CD8-positive, alpha-beta memory T cell (primary cell): Measurements from ENCODE around the gene GRID2. TPM values are rescaled to one million over a fixed set of nuclear protein-coding genes. Genes with fewer than 3 reads are reported as not detected.

Experiments used
- CTCF ChIA-PET: fragments of 350-600 bp; sonication (Branson Sonifier 250); formaldehyde crosslinking; loops from one replicate; lab custom pipeline; 2021; ENCODE audit warnings: antibody characterized with exemption; lab: Charles Lee
- POLR2A ChIA-PET: fragments of 350-600 bp; sonication (Branson Sonifier 250); formaldehyde crosslinking; loops from one replicate; lab custom pipeline; 2021; ENCODE audit warnings: antibody characterized with exemption; lab: Charles Lee
- DNase-seq, 5 donors: peaks; one replicate each; pipeline versions ENCODE4 v3.0.0 to v3.0.0-alpha.2; 2020 to 2022; ENCODE audit warnings: mixed read lengths in 1 of 5
- H3K27ac ChIP-seq: one replicate; pipeline ENCODE4 v1.7.0; 2013; ENCODE audit warnings: low read depth, mild to moderate bottlenecking, low read length, moderate library complexity
- H3K27me3 ChIP-seq: 2 replicates; pipeline ENCODE4 v1.7.0; 2013; ENCODE audit warnings: low read length, mild to moderate bottlenecking; ENCODE audit not compliant: insufficient read depth, poor library complexity, severe bottlenecking
- H3K36me3 ChIP-seq: 2 replicates; pipeline ENCODE4 v1.7.0; 2013; ENCODE audit warnings: mild to moderate bottlenecking, low read length, moderate library complexity; ENCODE audit not compliant: insufficient read depth
- H3K4me1 ChIP-seq: 2 replicates; pipeline ENCODE4 v1.7.0; 2013; ENCODE audit warnings: mild to moderate bottlenecking, low read length, moderate library complexity; ENCODE audit not compliant: insufficient read depth
- H3K4me3 ChIP-seq: 2 replicates; pipeline ENCODE4 v1.7.0; 2013; ENCODE audit warnings: mild to moderate bottlenecking, low read length
- H3K9me3 ChIP-seq: 2 replicates; pipeline ENCODE4 v1.7.0; 2013; ENCODE audit warnings: mild to moderate bottlenecking, low read length
- H3K27ac Mint-ChIP-seq, 8 donors: one replicate each; pipeline ENCODE4 v1.8.0; 2020 to 2021; ENCODE audit warnings: mixed read lengths in 8 of 8, mild to moderate bottlenecking in 6 of 8, inconsistent platforms in 3 of 8, moderate library complexity in 3 of 8
- H3K27me3 Mint-ChIP-seq, 2 donors: one replicate each; pipeline ENCODE4 v1.8.0; 2020 to 2021; ENCODE audit warnings: mixed read lengths in 2 of 2, mild to moderate bottlenecking in 1 of 2, moderate library complexity in 1 of 2
- H3K36me3 Mint-ChIP-seq, 3 donors: one replicate each; pipeline ENCODE4 v1.8.0; 2020 to 2021; ENCODE audit warnings: mixed read lengths in 3 of 3, inconsistent platforms in 1 of 3, mild to moderate bottlenecking in 1 of 3
- H3K4me1 Mint-ChIP-seq, 3 donors: one replicate each; pipeline ENCODE4 v1.8.0; 2020 to 2021; ENCODE audit warnings: mixed read lengths in 3 of 3, inconsistent platforms in 1 of 3, mild to moderate bottlenecking in 1 of 3
- H3K4me3 Mint-ChIP-seq, 7 donors: one replicate each; pipeline ENCODE4 v1.8.0; 2020 to 2021; ENCODE audit warnings: mixed read lengths in 7 of 7, mild to moderate bottlenecking in 6 of 7, moderate library complexity in 4 of 7, inconsistent platforms in 2 of 7
- H3K9me3 Mint-ChIP-seq, 5 donors: one replicate each; pipeline ENCODE4 v1.8.0; 2020 to 2022; ENCODE audit warnings: mixed read lengths in 5 of 5, mild to moderate bottlenecking in 3 of 5, moderate library complexity in 2 of 5, inconsistent platforms in 1 of 5
- polyA plus RNA-seq: library from polyadenylated mRNA; unstranded; fragments of 300-500 nt; fragmentation: Illumina TruSeq; gene quantifications from one replicate; pipeline ENCODE4 v1.2.3, GENCODE V29; 2021
- total RNA-seq, 2 experiments: library from RNA; stranded (reverse); gene quantifications; one replicate each; pipeline ENCODE4 v1.2.3, GENCODE V29; 2021

Gene GRID2
- total and polyA plus RNA-seq, 3 experiments from 2014 or later, result not detected

DNA sequence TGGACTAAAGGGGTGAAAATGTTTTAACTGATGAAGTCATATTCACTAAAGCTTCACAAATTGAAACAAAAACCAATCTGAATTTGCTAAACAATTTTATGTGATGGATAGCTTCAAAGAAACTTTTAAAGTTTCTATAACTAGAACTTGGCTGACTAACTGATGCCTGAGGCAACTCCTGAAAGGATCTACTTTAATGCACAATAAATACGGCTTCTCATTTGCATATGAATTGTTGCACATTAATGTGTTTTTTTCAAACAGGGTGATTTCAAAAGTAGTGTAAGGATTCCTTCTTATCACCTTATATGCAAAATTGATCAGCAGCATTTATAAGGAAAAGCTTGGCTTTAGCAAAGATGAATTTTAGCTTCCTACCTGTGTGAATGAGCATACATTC is 1466.4 kb downstream of the GRID2 start:
- no peak overlapping the region for H3K27ac Mint-ChIP-seq
- H3K4me1 Mint-ChIP-seq, result no peaks in the 10 kb centered on the region
- H3K27ac ChIP-seq, result no peak overlapping the region
- H3K4me3 ChIP-seq, result no peak overlapping the region
- no peak for DNase-seq
- H3K9me3 Mint-ChIP-seq, result peaks cover 0 to 3% (median under 1%) of the 10 kb centered on the region in 5 donors
- no peaks in the 10 kb centered on the region for H3K27me3 Mint-ChIP-seq
- no peaks in the 10 kb centered on the region for H3K4me1 ChIP-seq
- no peaks in the 10 kb centered on the region for H3K36me3 Mint-ChIP-seq
- no peaks in the 10 kb centered on the region for H3K27me3 ChIP-seq
- POLR2A ChIA-PET, result no interaction called here
- H3K4me3 Mint-ChIP-seq, result no peak overlapping the region
- H3K9me3 ChIP-seq, result no peaks in the 10 kb centered on the region
- H3K36me3 ChIP-seq, result no peaks in the 10 kb centered on the region
- CTCF ChIA-PET, result no interaction called here

DNA sequence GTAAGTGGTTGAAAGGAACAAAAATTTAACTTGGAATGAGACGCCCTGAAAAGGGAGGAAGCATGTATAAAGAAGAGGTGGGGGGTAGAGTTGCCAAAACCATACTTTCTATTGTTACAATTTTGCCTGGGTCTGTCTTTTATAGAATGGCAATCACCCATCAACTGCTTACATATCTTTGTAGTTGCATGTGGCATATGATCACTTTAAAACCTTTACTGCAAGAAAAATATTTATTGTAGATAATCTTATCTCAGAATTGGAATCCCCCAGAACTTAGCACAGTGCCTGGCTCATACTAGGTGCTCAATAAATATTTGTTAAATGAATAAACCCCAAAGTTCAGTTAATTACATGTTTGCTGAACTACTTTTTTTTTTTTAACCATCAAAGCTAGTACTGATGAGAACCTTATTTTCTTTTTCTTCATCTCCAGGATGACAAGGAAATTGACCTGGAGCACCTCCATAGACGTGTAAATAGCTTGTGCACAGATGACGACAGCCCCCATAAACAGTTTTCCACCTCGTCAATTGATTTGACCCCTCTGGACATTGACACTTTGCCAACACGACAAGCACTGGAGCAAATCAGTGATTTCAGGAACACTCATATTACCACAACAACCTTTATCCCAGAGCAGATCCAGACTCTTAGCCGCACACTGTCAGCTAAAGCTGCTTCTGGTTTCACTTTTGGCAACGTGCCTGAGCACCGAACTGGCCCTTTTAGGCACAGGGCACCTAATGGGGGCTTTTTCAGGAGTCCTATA is 1468.1 kb downstream of the GRID2 start:
- peaks cover 0 to 3% (median 2%) of the 10 kb centered on the region in 5 donors for H3K9me3 Mint-ChIP-seq
- no peaks in the 10 kb centered on the region for H3K27me3 Mint-ChIP-seq
- Histone ChIP-seq H3K4me3 (no peak overlapping the region), H3K27ac (no peak overlapping the region), H3K36me3 (no peaks in the 10 kb centered on the region), H3K4me1 (no peaks in the 10 kb centered on the region), H3K9me3 (no peaks in the 10 kb centered on the region), H3K27me3 (no peaks in the 10 kb centered on the region)
- ChIA-PET CTCF (no interaction called here), POLR2A (no interaction called here)
- H3K4me1 Mint-ChIP-seq, result no peaks in the 10 kb centered on the region
- DNase-seq, result no peak
- no peak overlapping the region for H3K4me3 Mint-ChIP-seq
- no peak overlapping the region for H3K27ac Mint-ChIP-seq
- H3K36me3 Mint-ChIP-seq, result no peaks in the 10 kb centered on the region

DNA sequence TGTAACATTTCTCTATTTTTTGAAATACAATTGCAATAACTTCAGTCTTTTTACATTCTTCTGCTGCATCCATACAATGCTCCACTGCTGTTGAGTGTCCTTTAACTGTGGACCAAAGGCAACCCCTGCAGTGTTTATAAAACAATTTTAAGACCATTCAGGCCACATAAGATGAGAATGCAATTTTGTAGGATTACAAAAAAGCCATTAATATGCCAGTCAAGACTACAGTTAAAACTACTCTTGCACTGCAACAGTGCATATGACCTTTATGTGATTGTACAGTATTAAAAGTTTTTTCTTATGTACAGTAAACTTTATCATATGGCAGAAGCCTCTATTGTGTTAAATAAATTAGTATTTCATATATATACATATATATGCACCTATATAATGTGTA is 1469.1 kb downstream of the GRID2 start:
- no peak for DNase-seq
- Mint-ChIP-seq H3K4me1 (no peaks in the 10 kb centered on the region), H3K9me3 (peaks cover 0 to 3% (median 2%) of the 10 kb centered on the region in 5 donors), H3K27ac (no peak overlapping the region), H3K27me3 (no peaks in the 10 kb centered on the region), H3K4me3 (no peak overlapping the region), H3K36me3 (no peaks in the 10 kb centered on the region)
- H3K36me3 ChIP-seq, result no peaks in the 10 kb centered on the region
- H3K27me3 ChIP-seq, result no peaks in the 10 kb centered on the region
- no peak overlapping the region for H3K27ac ChIP-seq
- CTCF ChIA-PET, result no interaction called here
- H3K4me3 ChIP-seq, result no peak overlapping the region
- POLR2A ChIA-PET, result no interaction called here
- no peaks in the 10 kb centered on the region for H3K4me1 ChIP-seq
- no peaks in the 10 kb centered on the region for H3K9me3 ChIP-seq

DNA sequence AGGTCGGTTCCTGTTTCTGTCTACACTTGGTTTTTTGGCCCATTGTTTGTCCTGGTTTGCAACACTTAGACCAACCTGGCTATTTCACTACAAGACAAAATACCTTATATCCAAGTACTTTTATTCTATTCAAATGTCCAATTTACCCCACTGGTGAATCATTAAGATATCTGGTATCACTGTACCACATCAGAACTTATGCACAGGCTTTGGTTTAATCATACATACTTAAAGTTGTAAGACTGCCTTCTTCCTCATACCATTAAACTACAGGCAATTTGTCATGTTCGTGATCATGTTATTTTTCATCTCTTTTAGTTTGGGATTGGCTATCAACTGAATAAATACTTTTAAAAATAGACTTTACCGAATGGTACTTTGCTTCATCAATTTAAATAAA is 1471.8 kb downstream of the GRID2 start:
- H3K36me3 ChIP-seq, result no peaks in the 10 kb centered on the region
- ChIA-PET CTCF (no interaction called here), POLR2A (no interaction called here)
- Mint-ChIP-seq H3K27me3 (peaks cover 0 to 2% of the 10 kb centered on the region in 2 donors), H3K9me3 (peaks cover 0 to 2% (median 0%) of the 10 kb centered on the region in 5 donors), H3K4me3 (no peak overlapping the region), H3K36me3 (no peaks in the 10 kb centered on the region), H3K4me1 (no peaks in the 10 kb centered on the region), H3K27ac (no peak overlapping the region)
- H3K4me1 ChIP-seq, result no peaks in the 10 kb centered on the region
- no peaks in the 10 kb centered on the region for H3K27me3 ChIP-seq
- H3K9me3 ChIP-seq, result no peaks in the 10 kb centered on the region
- no peak overlapping the region for H3K27ac ChIP-seq
- no peak overlapping the region for H3K4me3 ChIP-seq
- no peak for DNase-seq

DNA sequence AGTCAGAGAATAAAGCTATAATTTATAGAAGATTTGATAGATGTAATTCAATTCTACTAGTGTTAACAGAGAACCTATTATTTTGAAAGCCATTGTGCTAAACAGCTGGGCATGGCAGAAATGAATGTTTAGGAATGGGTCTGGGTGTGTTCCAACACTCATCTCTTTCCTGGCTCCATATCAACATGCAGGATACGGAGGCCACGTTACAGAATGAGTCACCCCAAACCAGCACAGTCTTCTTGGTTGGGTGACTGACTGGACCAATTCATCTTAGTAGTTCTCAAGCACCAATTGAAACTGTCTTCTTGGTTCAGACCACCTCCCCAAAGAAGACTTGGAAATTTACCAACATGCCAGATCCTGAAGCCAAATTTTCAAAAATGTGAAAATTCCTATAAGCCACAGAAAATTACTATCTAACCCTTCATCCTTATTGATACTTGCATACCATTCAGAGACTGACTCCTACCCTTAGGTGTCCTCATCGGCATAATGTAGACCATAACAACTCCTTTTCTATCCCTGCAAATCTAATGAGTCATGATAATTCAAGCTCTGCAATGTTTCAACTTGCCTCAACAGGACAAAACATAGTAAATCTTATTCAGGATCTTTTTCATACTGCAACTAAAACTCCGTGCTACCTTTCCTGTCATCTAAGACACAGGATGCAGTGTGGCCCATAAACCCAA is 1472.8 kb downstream of the GRID2 start:
- H3K27me3 Mint-ChIP-seq, result peaks cover 0 to 2% of the 10 kb centered on the region in 2 donors
- no peak overlapping the region for H3K4me3 Mint-ChIP-seq
- H3K4me1 Mint-ChIP-seq, result no peaks in the 10 kb centered on the region
- no peak overlapping the region for H3K27ac Mint-ChIP-seq
- Histone ChIP-seq H3K4me1 (no peaks in the 10 kb centered on the region), H3K27me3 (no peaks in the 10 kb centered on the region), H3K36me3 (no peaks in the 10 kb centered on the region), H3K4me3 (no peak overlapping the region), H3K27ac (no peak overlapping the region), H3K9me3 (no peaks in the 10 kb centered on the region)
- peaks cover 0 to 2% (median 0%) of the 10 kb centered on the region in 5 donors for H3K9me3 Mint-ChIP-seq
- H3K36me3 Mint-ChIP-seq, result no peaks in the 10 kb centered on the region
- POLR2A ChIA-PET, result no interaction called here
- no peak for DNase-seq
- CTCF ChIA-PET, result no interaction called here

DNA sequence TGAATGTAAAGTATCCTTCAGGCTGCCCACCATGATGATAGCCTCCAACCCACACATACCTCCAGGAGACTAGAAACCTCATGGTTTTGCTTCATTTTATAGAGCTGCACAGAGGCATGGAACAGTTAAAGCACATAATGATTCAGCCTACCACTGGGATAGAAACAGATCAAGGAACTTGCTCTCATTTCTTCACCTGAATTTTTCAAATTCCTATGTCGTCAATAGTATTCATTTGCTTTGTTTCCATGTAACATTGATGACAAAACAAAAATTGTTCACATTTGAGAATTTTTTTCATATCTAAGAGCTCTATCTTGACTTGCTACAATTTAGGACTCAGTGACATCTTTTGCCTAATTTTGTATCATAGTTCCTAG is 1473.3 kb downstream of the GRID2 start:
- H3K9me3 Mint-ChIP-seq, result peaks cover 0 to 2% (median 0%) of the 10 kb centered on the region in 5 donors
- peaks cover 0 to 2% of the 10 kb centered on the region in 2 donors for H3K27me3 Mint-ChIP-seq
- Histone ChIP-seq H3K27me3 (no peaks in the 10 kb centered on the region), H3K9me3 (no peaks in the 10 kb centered on the region), H3K36me3 (no peaks in the 10 kb centered on the region), H3K27ac (no peak overlapping the region), H3K4me1 (no peaks in the 10 kb centered on the region), H3K4me3 (no peak overlapping the region)
- no peaks in the 10 kb centered on the region for H3K36me3 Mint-ChIP-seq
- H3K4me1 Mint-ChIP-seq, result no peaks in the 10 kb centered on the region
- ChIA-PET POLR2A (no interaction called here), CTCF (no interaction called here)
- no peak overlapping the region for H3K4me3 Mint-ChIP-seq
- no peak for DNase-seq
- H3K27ac Mint-ChIP-seq, result no peak overlapping the region

DNA sequence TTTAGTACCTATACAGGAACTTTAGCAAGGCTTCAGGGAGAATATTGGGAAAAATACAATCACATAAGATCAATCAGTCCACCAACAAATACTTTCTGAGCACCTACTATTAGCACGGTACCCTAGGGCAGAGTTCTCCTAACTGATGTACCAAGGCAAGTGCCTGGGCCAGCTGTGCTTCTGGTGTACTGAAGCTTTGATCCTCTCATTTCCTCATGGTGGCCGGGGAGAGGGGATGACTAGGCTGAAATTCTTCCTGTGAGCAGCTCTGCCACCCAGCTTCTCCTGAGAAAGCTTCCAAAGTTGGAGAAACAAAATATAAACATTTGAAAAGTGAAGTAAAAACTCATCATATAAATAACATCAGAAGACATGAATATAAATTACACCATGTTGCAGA is 1475.5 kb downstream of the GRID2 start:
- H3K27ac ChIP-seq, result no peak overlapping the region
- no peak for DNase-seq

DNA sequence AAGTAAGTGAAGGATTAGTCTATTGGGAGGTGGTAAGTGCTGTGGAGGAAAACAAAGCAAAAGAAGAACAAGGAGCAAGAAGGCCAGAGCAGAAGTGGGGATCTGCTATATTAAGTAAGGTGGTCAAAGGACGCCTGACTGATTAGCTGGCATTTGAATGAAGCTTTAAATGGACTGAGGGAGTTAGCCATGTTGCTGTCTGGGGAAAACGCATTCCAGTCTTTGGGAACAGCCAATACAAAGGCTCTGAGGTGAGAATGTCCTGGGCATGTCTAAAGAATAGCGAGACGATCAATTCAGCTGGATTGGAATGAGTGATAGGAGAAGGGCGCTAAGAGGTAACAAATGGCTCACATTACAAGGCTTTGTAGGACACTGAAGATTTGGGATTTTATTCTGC is 1476.3 kb downstream of the GRID2 start:
- H3K27me3 Mint-ChIP-seq, result peaks cover 0 to 2% of the 10 kb centered on the region in 2 donors
- no peaks in the 10 kb centered on the region for H3K27me3 ChIP-seq
- no peak overlapping the region for H3K27ac Mint-ChIP-seq
- H3K4me1 Mint-ChIP-seq, result no peaks in the 10 kb centered on the region
- no peaks in the 10 kb centered on the region for H3K4me1 ChIP-seq
- H3K4me3 ChIP-seq, result no peak overlapping the region
- H3K36me3 Mint-ChIP-seq, result no peaks in the 10 kb centered on the region
- ChIA-PET CTCF (no interaction called here), POLR2A (no interaction called here)
- H3K27ac ChIP-seq, result no peak overlapping the region
- no peaks in the 10 kb centered on the region for H3K9me3 ChIP-seq
- peaks cover 0 to 6% (median 0%) of the 10 kb centered on the region in 5 donors for H3K9me3 Mint-ChIP-seq
- no peak overlapping the region for H3K4me3 Mint-ChIP-seq
- DNase-seq, result no peak
- no peaks in the 10 kb centered on the region for H3K36me3 ChIP-seq

More for the DNA sequence above, 1475.5 kb downstream of the GRID2 start:
- Mint-ChIP-seq H3K4me3 (no peak overlapping the region), H3K9me3 (peaks cover 0 to 5% (median 0%) of the 10 kb centered on the region in 5 donors), H3K36me3 (no peaks in the 10 kb centered on the region), H3K4me1 (no peaks in the 10 kb centered on the region), H3K27ac (no peak overlapping the region), H3K27me3 (peaks cover 0 to 2% of the 10 kb centered on the region in 2 donors)
- ChIA-PET CTCF (no interaction called here), POLR2A (no interaction called here)
- Histone ChIP-seq H3K4me1 (no peaks in the 10 kb centered on the region), H3K27me3 (no peaks in the 10 kb centered on the region), H3K4me3 (no peak overlapping the region), H3K36me3 (no peaks in the 10 kb centered on the region), H3K9me3 (no peaks in the 10 kb centered on the region)
